ENCODE results near the gene SRPX. TPM values are rescaled to one million over a fixed set of nuclear protein-coding genes. Genes with fewer than 3 reads are reported as not detected.

SRPX gene
- total RNA-seq, 1 donor from 2014 or later: 41.7 TPM

- no peaks in the 10 kb centered on the region for H3K27me3 Mint-ChIP-seq (ENCODE audit: unreplicated experiment)
- H3K36me3 Mint-ChIP-seq (ENCODE audit: unreplicated experiment): peaks cover 2% of the 10 kb centered on the region
- peak overlapping the region; percentile 31 for H3K27ac Mint-ChIP-seq (ENCODE audit: unreplicated experiment)
- no peak overlapping the region for H3K4me3 Mint-ChIP-seq (ENCODE audit: unreplicated experiment)
- H3K4me1 Mint-ChIP-seq (ENCODE audit: unreplicated experiment): peaks cover 27% of the 10 kb centered on the region
- TF ChIP-seq CTCF (IDR thresholded peaks at IDR 0.05): no peak
- no peak for DNase-seq (ENCODE audit: extremely low spot score, unreplicated experiment)
- H3K9me3 Mint-ChIP-seq (ENCODE audit: unreplicated experiment): no peaks in the 10 kb centered on the region
These were observed 65.9 kb downstream of the SRPX start for GRCh38 chrX:38154818-38155217.

- Mint-ChIP-seq H3K27me3 (ENCODE audit: unreplicated experiment) (no peaks in the 10 kb centered on the region), H3K4me3 (ENCODE audit: unreplicated experiment) (no peak overlapping the region), H3K27ac (ENCODE audit: unreplicated experiment) (no peak overlapping the region), H3K9me3 (ENCODE audit: unreplicated experiment) (no peaks in the 10 kb centered on the region), H3K36me3 (ENCODE audit: unreplicated experiment) (peaks cover 2% of the 10 kb centered on the region), H3K4me1 (ENCODE audit: unreplicated experiment) (peaks cover 27% of the 10 kb centered on the region)
- no peak for DNase-seq (ENCODE audit: extremely low spot score, unreplicated experiment)
- TF ChIP-seq CTCF (IDR thresholded peaks at IDR 0.05): no peak
These were observed 66.3 kb downstream of the SRPX start for GRCh38 chrX:38154340-38154739.

- peaks cover 27% of the 10 kb centered on the region for H3K4me1 Mint-ChIP-seq (ENCODE audit: unreplicated experiment)
- no peak overlapping the region for H3K4me3 Mint-ChIP-seq (ENCODE audit: unreplicated experiment)
- TF ChIP-seq CTCF (IDR thresholded peaks at IDR 0.05): no peak
- H3K36me3 Mint-ChIP-seq (ENCODE audit: unreplicated experiment): peaks cover 2% of the 10 kb centered on the region
- H3K9me3 Mint-ChIP-seq (ENCODE audit: unreplicated experiment): no peaks in the 10 kb centered on the region
- no peaks in the 10 kb centered on the region for H3K27me3 Mint-ChIP-seq (ENCODE audit: unreplicated experiment)
- no peak overlapping the region for H3K27ac Mint-ChIP-seq (ENCODE audit: unreplicated experiment)
- no peak for DNase-seq (ENCODE audit: extremely low spot score, unreplicated experiment)
These were observed 69.2 kb downstream of the SRPX start for GRCh38 chrX:38151441-38151840.

GRCh38 chrX:38150993-38151392 lies 69.7 kb downstream of the SRPX start:
- H3K27ac Mint-ChIP-seq (ENCODE audit: unreplicated experiment): no peak overlapping the region
- H3K4me1 Mint-ChIP-seq (ENCODE audit: unreplicated experiment): peaks cover 27% of the 10 kb centered on the region
- DNase-seq (ENCODE audit: extremely low spot score, unreplicated experiment): no peak
- H3K27me3 Mint-ChIP-seq (ENCODE audit: unreplicated experiment): no peaks in the 10 kb centered on the region
- no peak overlapping the region for H3K4me3 Mint-ChIP-seq (ENCODE audit: unreplicated experiment)
- TF ChIP-seq CTCF (IDR thresholded peaks at IDR 0.05): no peak
- H3K9me3 Mint-ChIP-seq (ENCODE audit: unreplicated experiment): no peaks in the 10 kb centered on the region
- peaks cover 2% of the 10 kb centered on the region for H3K36me3 Mint-ChIP-seq (ENCODE audit: unreplicated experiment)

GRCh38 chrX:38149016-38149415 lies 71.7 kb downstream of the SRPX start:
- H3K36me3 Mint-ChIP-seq (ENCODE audit: unreplicated experiment): peaks cover 2% of the 10 kb centered on the region
- H3K27ac Mint-ChIP-seq (ENCODE audit: unreplicated experiment): no peak overlapping the region
- H3K4me3 Mint-ChIP-seq (ENCODE audit: unreplicated experiment): no peak overlapping the region
- TF ChIP-seq CTCF (IDR thresholded peaks at IDR 0.05): no peak
- no peaks in the 10 kb centered on the region for H3K27me3 Mint-ChIP-seq (ENCODE audit: unreplicated experiment)
- DNase-seq (ENCODE audit: extremely low spot score, unreplicated experiment): no peak
- H3K9me3 Mint-ChIP-seq (ENCODE audit: unreplicated experiment): peaks cover 10% of the 10 kb centered on the region
- H3K4me1 Mint-ChIP-seq (ENCODE audit: unreplicated experiment): peaks cover 13% of the 10 kb centered on the region

All from osteocyte (in vitro differentiated cells).